ENCODE measurements around the gene VPS50. TPM values are rescaled to one million over a fixed set of nuclear protein-coding genes. Genes with fewer than 3 reads are reported as not detected.

VPS50 gene
- total RNA-seq, 4 donors from 2014 or later = 17.2 to 52.2 (median 34.3) TPM

DNA sequence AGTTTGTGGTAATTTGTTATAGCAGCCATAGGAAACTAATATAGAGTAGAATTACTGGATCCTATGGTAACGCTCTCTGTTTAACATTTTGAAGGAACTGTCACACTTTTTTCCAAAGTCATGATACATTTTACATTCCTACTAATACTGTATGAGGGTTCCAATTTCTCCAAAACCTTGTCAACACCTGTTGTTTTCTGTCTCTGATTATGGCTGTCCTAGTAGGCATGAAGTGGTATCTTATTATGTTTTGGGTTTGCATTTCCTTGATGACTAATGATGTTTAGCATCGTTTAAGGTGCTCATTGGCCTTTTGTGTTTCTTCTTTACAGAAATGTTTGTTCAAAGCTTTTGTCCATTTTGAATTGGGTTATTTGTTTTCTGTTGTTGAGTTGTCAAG is 69.6 kb downstream of the VPS50 start:
- intact Hi-C loops (cut with DNase I; ENCODE audit: low total_unique reads) (no loop called here), in situ Hi-C loops (cut with MboI; ENCODE audit: low sequenced_read_pairs in 4 of 4) (no loop called here)
- H3K4me3 ChIP-seq = no peak overlapping the region
- no peaks in the 10 kb centered on the region for H3K4me1 ChIP-seq
- no peak for DNase-seq
- no peak for ATAC-seq
- no peak overlapping the region for H3K27ac ChIP-seq
- H3K36me3 ChIP-seq = peaks cover 3 to 13% of the 10 kb centered on the region in 2 donors
- TF ChIP-seq, protein P1, sequence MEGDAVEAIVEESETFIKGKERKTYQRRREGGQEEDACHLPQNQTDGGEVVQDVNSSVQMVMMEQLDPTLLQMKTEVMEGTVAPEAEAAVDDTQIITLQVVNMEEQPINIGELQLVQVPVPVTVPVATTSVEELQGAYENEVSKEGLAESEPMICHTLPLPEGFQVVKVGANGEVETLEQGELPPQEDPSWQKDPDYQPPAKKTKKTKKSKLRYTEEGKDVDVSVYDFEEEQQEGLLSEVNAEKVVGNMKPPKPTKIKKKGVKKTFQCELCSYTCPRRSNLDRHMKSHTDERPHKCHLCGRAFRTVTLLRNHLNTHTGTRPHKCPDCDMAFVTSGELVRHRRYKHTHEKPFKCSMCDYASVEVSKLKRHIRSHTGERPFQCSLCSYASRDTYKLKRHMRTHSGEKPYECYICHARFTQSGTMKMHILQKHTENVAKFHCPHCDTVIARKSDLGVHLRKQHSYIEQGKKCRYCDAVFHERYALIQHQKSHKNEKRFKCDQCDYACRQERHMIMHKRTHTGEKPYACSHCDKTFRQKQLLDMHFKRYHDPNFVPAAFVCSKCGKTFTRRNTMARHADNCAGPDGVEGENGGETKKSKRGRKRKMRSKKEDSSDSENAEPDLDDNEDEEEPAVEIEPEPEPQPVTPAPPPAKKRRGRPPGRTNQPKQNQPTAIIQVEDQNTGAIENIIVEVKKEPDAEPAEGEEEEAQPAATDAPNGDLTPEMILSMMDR (IDR thresholded peaks at IDR 0.05 in 4 of 5, conservative IDR thresholded peaks at IDR 0.05 in 1 of 5) = no peak
- TF ChIP-seq POLR2A (IDR thresholded peaks at IDR 0.05) = no peak
- no peaks in the 10 kb centered on the region for H3K9me3 ChIP-seq
- no peaks in the 10 kb centered on the region for H3K27me3 ChIP-seq

DNA sequence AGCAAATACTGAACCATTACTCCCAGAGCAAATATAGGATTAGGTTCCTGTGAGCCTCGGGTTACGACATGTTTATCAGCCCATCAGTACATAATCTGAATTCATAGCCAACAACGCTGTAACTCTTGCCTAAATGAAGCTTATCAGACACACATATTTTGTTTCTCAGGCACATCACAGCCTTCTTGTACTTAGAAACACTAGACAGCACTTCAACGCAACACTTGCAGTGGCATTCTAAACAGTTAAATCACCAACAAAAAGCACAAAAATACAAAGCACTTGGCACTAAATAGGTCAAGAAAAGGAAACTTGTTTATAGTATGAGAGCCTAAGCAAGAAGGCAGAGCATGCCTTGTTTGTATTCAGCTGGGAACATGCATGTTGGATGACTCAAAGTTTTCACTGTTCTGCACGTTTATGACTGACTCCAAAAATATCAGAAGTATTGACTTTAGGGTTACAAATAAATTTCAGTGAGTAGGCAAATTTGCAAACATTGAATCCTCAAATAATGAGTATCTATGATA is 75.0 kb downstream of the VPS50 start:
- in situ Hi-C loops (cut with MboI; ENCODE audit: low sequenced_read_pairs in 4 of 4) = no loop called here
- no peaks in the 10 kb centered on the region for H3K27me3 ChIP-seq
- H3K9me3 ChIP-seq = no peaks in the 10 kb centered on the region
- no peak overlapping the region for H3K4me3 ChIP-seq
- no peak for ATAC-seq
- H3K36me3 ChIP-seq = peaks cover 2 to 5% of the 10 kb centered on the region in 2 donors
- H3K27ac ChIP-seq = no peak overlapping the region
- no peak for TF ChIP-seq POLR2A (IDR thresholded peaks at IDR 0.05)
- TF ChIP-seq, protein P1 (IDR thresholded peaks at IDR 0.05 in 4 of 5, conservative IDR thresholded peaks at IDR 0.05 in 1 of 5) = no peak
- DNase-seq = no peak
- H3K4me1 ChIP-seq = no peaks in the 10 kb centered on the region
- intact Hi-C loops (cut with DNase I; ENCODE audit: low total_unique reads) = no loop called here

DNA sequence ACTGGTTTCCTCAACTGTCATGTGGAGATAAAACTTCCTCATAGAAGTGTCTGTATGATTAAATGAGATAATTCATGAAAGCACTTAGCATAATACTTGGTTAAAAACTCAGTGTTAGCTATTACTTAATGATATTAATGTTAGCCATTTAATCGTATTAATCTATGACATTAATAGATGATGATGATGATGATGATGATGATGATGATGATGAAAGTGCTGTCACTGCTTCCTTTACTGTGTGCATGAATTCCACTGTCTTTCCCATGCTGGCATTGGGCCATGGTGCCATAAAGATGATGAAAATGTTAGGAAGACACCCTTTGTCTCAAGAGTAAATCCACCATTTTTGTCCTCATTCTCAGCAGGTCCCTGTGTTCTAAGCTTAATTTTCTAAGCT is 75.8 kb downstream of the VPS50 start:
- in situ Hi-C loops (cut with MboI; ENCODE audit: low sequenced_read_pairs in 4 of 4) (no loop called here), intact Hi-C loops (cut with DNase I; ENCODE audit: low total_unique reads) (no loop called here)
- Histone ChIP-seq H3K4me1 (no peaks in the 10 kb centered on the region), H3K4me3 (no peak overlapping the region), H3K36me3 (peaks cover 2 to 5% of the 10 kb centered on the region in 2 donors), H3K27ac (no peak overlapping the region), H3K9me3 (no peaks in the 10 kb centered on the region), H3K27me3 (no peaks in the 10 kb centered on the region)
- DNase-seq (no peak), ATAC-seq (no peak)
- TF ChIP-seq, protein P1 (IDR thresholded peaks at IDR 0.05 in 4 of 5, conservative IDR thresholded peaks at IDR 0.05 in 1 of 5) = no peak
- no peak for TF ChIP-seq POLR2A (IDR thresholded peaks at IDR 0.05)

DNA sequence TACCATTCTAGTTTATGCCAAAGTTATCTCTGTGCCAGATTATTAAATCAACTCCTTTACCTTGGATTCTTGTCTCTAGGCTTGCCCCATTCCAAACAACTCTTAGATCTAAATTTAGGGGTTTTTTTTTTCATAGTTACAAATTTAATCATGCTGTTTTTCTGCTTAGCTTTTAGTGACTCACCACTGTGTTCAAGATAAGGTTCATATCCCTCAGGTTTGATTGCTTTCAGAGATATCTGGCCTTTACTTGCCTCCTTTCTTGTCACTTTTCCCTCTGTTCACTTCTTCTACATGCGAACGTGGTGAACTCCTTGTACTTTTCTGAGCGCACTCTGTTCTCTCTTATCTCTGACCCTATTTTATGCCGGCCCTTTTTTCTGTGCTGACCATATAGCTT is 78.2 kb downstream of the VPS50 start:
- ATAC-seq (no peak), DNase-seq (no peak)
- Histone ChIP-seq H3K36me3 (peaks cover 0 to 14% of the 10 kb centered on the region in 2 donors), H3K4me1 (no peaks in the 10 kb centered on the region), H3K27me3 (no peaks in the 10 kb centered on the region), H3K9me3 (no peaks in the 10 kb centered on the region), H3K27ac (no peak overlapping the region), H3K4me3 (no peak overlapping the region)
- no peak for TF ChIP-seq POLR2A (IDR thresholded peaks at IDR 0.05)
- TF ChIP-seq, protein P1 (IDR thresholded peaks at IDR 0.05 in 4 of 5, conservative IDR thresholded peaks at IDR 0.05 in 1 of 5) = no peak
- in situ Hi-C loops (cut with MboI; ENCODE audit: low sequenced_read_pairs in 4 of 4) = no loop called here
- intact Hi-C loops (cut with DNase I; ENCODE audit: low total_unique reads) = no loop called here

DNA sequence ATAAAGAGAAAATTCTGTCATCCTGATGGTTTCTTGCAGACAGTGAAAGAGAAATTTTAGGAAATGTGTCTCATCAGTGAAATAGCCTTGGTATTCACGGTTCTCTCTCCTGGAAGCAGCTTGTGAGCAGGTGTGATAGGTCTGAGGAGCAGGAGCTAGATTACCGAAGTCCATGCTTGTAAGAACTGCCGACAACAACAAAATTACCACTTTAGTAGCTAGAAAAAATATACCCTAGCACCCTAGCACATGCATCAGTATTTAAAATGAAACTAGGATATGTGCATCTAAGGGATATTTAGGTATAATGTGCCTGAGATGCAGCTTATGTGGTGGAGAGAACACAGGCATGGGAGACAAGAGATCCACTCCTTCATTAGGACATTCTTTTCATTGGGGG is 82.3 kb downstream of the VPS50 start:
- in situ Hi-C loops (cut with MboI; ENCODE audit: low sequenced_read_pairs in 4 of 4) (no loop called here), intact Hi-C loops (cut with DNase I; ENCODE audit: low total_unique reads) (no loop called here)
- Histone ChIP-seq H3K27ac (no peak overlapping the region), H3K36me3 (peaks cover 0 to 9% of the 10 kb centered on the region in 2 donors), H3K27me3 (no peaks in the 10 kb centered on the region), H3K4me3 (no peak overlapping the region), H3K9me3 (no peaks in the 10 kb centered on the region), H3K4me1 (no peaks in the 10 kb centered on the region)
- TF ChIP-seq, protein P1 (IDR thresholded peaks at IDR 0.05 in 4 of 5, conservative IDR thresholded peaks at IDR 0.05 in 1 of 5) = no peak
- TF ChIP-seq POLR2A (IDR thresholded peaks at IDR 0.05) = no peak
- DNase-seq = no peak
- ATAC-seq = no peak

All from gastrocnemius medialis (tissue), 4 donors.